Stimulated activated naive CD8-positive, alpha-beta T cell treated with anti-CD3 and anti-CD28 coated beads, Interleukin-15, Interleukin-2, amounts not matched to agents 100 ng/mL and 50 ng/mL, for 24 hours (primary cell): ENCODE results near the gene SERPINA10.
"Not testable (repeated sequence)": the region's sequence is repeated elsewhere in the genome, so short reads cannot be mapped to it uniquely, and the experiment has no call there.

Experiments used
- H3K27ac Mint-ChIP-seq: one replicate; pipeline ENCODE4 v1.8.0; 2021; ENCODE audit warnings: mild to moderate bottlenecking, mixed read lengths
- H3K27me3 Mint-ChIP-seq: one replicate; pipeline ENCODE4 v1.8.0; 2021; ENCODE audit warnings: mixed read lengths
- H3K36me3 Mint-ChIP-seq: one replicate; pipeline ENCODE4 v1.8.0; 2021; ENCODE audit warnings: low read depth, mixed read lengths
- H3K4me1 Mint-ChIP-seq: one replicate; pipeline ENCODE4 v1.8.0; 2021; ENCODE audit warnings: low read depth, mixed read lengths
- H3K4me3 Mint-ChIP-seq: one replicate; pipeline ENCODE4 v1.8.0; 2021; ENCODE audit warnings: mild to moderate bottlenecking, mixed read lengths
- H3K9me3 Mint-ChIP-seq: one replicate; pipeline ENCODE4 v1.8.0; 2021; ENCODE audit warnings: mixed read lengths

The SERPINA10 gene

DNA sequence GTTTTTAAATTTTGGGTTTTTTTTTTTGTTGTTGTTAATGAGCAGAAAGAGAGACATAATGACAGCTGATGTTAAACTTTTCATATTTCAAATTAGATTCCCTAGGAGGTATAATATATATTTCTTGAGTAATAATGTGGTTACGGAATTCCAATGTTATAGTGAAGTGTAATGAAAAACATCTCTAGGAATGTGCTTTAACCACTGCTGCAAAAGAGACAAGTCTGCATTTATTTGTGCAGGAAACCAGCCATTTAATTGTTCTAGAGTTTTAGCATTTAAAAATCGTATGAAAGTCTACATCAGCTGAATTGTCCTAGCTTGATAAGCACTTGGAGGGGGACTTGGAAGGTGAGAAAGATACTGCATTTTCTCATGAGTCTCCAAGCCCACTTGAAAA lies 14.3 kb downstream of the SERPINA10 start:
- no peaks in the 10 kb centered on the region for H3K9me3 Mint-ChIP-seq
- H3K27me3 Mint-ChIP-seq = peaks cover 5% of the 10 kb centered on the region
- H3K27ac Mint-ChIP-seq = no peak overlapping the region
- H3K36me3 Mint-ChIP-seq = no peaks in the 10 kb centered on the region
- no peaks in the 10 kb centered on the region for H3K4me1 Mint-ChIP-seq
- no peak overlapping the region for H3K4me3 Mint-ChIP-seq

DNA sequence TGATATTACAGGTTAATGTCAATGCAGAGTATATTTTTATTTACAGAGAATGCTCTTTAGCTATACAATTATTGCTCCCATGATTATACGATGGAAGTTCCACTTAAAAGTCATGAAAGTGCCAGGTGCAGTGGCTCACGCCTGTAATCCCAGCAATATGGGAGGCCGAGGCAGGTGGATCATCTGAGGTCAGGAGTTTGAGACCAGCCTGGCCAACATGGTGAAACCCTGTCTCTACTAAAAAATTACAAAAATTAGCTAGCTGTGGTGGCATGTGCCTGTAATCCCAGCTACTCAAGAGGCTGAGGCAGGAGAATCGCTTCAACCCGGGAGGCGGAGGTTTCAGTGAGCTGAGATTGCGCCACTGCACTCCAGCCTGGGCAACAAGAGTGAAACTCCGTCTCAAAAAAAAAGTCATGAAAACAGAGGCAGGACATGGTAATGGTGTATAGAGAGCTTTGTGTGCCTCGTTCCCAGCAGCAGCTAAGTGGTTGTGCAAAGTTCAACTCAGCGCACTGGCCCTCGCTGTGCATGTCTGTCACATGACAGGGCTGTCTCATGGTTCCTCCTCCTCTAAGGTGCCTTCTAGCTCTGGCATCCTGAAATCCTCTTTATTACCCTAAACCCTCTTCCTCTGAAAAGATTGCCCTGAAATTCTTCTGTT lies 16.0 kb downstream of the SERPINA10 start:
- H3K27me3 Mint-ChIP-seq = peaks cover 14% of the 10 kb centered on the region
- H3K36me3 Mint-ChIP-seq, H3K4me3 Mint-ChIP-seq, H3K27ac Mint-ChIP-seq, H3K4me1 Mint-ChIP-seq, H3K9me3 Mint-ChIP-seq: not testable (repeated sequence)

DNA sequence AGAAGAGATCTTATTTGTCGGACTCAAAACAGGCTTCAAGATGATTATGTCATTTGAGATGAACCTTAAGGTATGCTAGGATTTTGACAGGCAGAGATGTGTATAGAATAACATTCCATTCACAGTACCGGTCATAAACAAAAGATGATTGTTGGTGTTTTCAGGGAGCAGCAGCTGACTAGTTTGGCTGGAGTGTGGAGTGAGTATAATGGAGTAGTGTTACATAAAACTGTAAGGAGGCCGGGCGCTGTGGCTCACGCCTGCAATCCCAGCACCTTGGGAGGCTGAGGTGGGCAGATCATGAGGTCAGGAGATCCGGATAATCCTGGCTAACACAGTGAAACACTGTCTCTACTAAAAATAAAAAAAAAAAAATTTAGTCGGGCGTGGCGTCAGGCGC lies 23.9 kb downstream of the SERPINA10 start:
- peaks cover 19% of the 10 kb centered on the region for H3K27me3 Mint-ChIP-seq
- H3K4me3 Mint-ChIP-seq = no peak overlapping the region
- H3K36me3 Mint-ChIP-seq = no peaks in the 10 kb centered on the region
- H3K4me1 Mint-ChIP-seq = no peaks in the 10 kb centered on the region
- no peaks in the 10 kb centered on the region for H3K9me3 Mint-ChIP-seq
- H3K27ac Mint-ChIP-seq = no peak overlapping the region

DNA sequence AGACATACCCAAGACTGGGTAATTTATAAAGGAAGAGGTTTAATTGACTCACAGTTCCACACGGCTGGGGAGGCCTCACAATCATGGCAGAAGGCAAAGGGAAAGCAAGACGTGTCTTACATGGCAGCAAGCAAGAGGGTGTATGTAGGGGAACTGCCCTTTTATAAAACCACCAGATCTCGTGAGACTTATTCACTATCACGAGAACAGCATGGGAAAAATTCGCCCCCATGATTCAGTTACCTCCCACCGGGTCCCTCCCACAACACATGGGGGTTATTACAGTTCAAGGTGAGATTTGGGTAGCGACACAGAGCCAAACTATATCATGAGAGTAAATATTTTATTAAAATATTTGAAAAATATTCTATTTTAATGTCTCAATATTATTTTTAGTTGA lies 24.5 kb downstream of the SERPINA10 start:
- not testable (repeated sequence) for H3K36me3 Mint-ChIP-seq, H3K9me3 Mint-ChIP-seq, H3K4me1 Mint-ChIP-seq, H3K27ac Mint-ChIP-seq, H3K4me3 Mint-ChIP-seq
- H3K27me3 Mint-ChIP-seq = peaks cover 22% of the 10 kb centered on the region

DNA sequence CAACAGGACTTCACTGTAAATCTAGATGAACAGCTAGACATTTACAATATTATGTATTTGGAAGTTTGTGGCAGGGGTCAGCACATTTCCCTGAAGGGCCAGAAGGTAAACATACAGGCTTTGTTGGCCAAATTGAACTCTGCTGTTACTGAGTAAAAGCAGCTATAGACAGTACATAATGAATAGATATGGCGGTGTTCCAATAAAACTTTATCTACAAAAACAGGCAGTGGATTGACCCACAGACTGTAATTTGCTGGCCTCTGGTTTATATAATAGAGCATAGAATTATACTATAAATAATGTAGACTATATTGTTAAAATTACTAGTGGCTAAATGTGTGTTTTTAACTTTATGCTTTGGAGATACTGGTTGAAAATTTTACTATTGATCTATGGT lies 25.7 kb downstream of the SERPINA10 start:
- Mint-ChIP-seq H3K4me1 (no peaks in the 10 kb centered on the region), H3K9me3 (peaks cover 9% of the 10 kb centered on the region), H3K27ac (no peak overlapping the region), H3K4me3 (no peak overlapping the region), H3K27me3 (peaks cover 19% of the 10 kb centered on the region), H3K36me3 (peaks cover 7% of the 10 kb centered on the region)

DNA sequence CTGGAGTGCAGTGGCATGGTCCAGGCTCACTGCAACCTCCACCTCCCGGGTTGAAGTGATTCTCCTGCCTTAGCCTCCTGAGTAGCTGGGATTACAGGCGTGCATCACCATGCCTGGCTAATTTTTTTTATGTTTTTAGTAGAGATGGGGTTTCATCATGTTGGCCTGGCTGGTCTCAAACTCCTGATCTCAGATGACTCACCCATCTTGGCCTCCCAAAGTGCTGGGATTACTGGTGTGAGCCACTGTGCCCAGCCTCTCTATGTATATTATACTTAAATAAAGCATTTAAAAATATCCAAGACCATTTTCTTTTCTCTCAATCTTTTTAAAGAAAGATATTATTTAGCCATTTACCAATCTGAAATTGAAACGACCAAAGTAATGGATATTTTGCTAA lies 28.9 kb downstream of the SERPINA10 start:
- not testable (repeated sequence) for H3K4me1 Mint-ChIP-seq, H3K36me3 Mint-ChIP-seq, H3K27ac Mint-ChIP-seq, H3K4me3 Mint-ChIP-seq
- Mint-ChIP-seq H3K9me3 (peaks cover 19% of the 10 kb centered on the region), H3K27me3 (peaks cover 12% of the 10 kb centered on the region)

DNA sequence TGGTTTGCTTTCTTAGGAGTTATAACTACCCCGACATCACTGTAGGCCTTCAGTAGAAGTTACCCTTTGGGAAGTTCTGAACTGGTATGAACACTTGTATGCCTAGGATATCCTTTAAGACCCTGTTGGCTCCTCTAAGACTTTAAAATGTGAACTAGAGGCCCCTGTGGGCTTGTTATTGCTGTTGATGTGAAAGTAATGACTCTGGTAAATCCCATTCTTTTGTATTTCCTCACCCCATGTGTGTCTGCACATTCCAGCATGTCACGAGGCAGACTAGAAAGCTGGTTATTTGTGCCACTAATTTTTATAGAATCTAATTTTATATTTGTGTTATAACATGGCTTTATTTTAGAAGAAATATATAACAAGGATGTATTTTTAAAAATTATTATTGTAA lies 48.9 kb downstream of the SERPINA10 start:
- no peaks in the 10 kb centered on the region for H3K4me1 Mint-ChIP-seq
- H3K36me3 Mint-ChIP-seq = no peaks in the 10 kb centered on the region
- H3K27me3 Mint-ChIP-seq = peaks cover 17% of the 10 kb centered on the region
- no peaks in the 10 kb centered on the region for H3K9me3 Mint-ChIP-seq
- no peak overlapping the region for H3K27ac Mint-ChIP-seq
- H3K4me3 Mint-ChIP-seq = no peak overlapping the region

DNA sequence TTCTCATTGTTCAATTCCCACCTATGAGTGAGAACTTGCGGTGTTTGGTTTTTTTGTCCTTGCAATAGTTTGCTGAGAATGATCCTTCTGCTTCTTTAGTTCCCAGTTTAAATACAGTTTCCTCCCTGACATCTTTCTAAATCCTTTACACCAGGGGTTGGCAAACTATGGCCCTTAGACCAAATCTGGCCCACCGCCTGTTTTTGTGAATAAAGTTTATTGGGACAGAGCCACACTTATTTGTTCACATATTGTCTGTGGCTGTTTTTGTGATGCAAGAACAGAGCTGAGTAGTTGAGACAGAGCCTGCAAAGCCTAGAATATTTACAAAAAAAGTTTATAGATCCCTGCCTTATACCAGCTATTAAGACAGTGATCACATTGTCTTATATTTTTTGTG lies 53.7 kb downstream of the SERPINA10 start:
- H3K27ac Mint-ChIP-seq = no peak overlapping the region
- no peak overlapping the region for H3K4me3 Mint-ChIP-seq
- H3K36me3 Mint-ChIP-seq = no peaks in the 10 kb centered on the region
- H3K4me1 Mint-ChIP-seq = peaks cover 4% of the 10 kb centered on the region
- H3K9me3 Mint-ChIP-seq = no peaks in the 10 kb centered on the region
- H3K27me3 Mint-ChIP-seq = no peaks in the 10 kb centered on the region

DNA sequence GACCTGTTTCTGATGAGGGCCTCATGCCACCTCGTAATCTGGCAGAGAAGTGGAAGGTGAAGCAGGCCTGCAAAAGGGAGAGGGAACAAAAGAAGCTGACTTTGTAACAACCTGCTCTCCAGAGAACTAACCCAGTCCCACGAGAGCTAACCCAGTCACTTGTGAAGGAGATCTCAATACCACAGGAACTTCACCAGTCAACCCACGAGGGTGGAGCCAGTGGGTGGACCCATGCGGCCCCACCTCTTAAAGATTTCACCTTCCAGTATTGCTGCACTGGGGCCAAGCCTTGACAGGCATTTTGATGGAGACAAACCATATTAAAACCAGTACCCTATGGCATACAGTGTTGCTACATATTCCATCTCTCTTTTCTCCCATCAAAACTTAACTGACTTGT lies 55.1 kb downstream of the SERPINA10 start:
- Mint-ChIP-seq H3K4me3 (no peak overlapping the region), H3K27me3 (no peaks in the 10 kb centered on the region), H3K4me1 (peaks cover 4% of the 10 kb centered on the region), H3K27ac (no peak overlapping the region), H3K9me3 (no peaks in the 10 kb centered on the region), H3K36me3 (no peaks in the 10 kb centered on the region)

DNA sequence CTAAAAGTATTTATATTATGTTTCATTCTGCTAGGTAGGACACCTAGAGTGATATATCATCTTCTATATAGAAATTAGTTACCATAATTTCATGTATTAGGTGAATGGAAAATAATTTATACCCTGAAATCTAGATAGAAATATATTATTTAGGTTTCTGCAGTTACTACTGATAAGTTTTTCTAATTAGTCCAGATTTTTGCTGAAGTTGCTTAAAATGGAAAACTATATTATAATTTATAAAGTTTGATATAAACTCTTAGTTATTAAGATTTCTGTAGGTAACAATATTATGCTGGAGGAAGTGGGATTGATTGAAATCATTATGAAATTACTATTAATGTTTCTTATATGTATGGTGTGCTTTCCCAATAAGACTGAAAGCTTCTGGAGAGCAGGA lies 56.0 kb downstream of the SERPINA10 start:
- Mint-ChIP-seq H3K27me3 (peaks cover 3% of the 10 kb centered on the region), H3K36me3 (no peaks in the 10 kb centered on the region), H3K9me3 (no peaks in the 10 kb centered on the region), H3K4me3 (no peak overlapping the region), H3K27ac (no peak overlapping the region), H3K4me1 (peaks cover 4% of the 10 kb centered on the region)
